H9 (cell line): ENCODE data around the gene DGKB. TPM values are rescaled to one million over a fixed set of nuclear protein-coding genes. Genes with fewer than 3 reads are reported as not detected.

Experiments
- DNase-seq: peaks from one replicate; pipeline ENCODE4 v3.0.0-alpha.2; 2017
- H2AFZ ChIP-seq: one replicate; pipeline ENCODE4 v1.6.1; 2013; ENCODE audit warnings: mild to moderate bottlenecking, low read length, control low read depth, moderate library complexity
- H2AK5ac ChIP-seq: 2 replicates; pipeline ENCODE4 v1.6.1; 2013; ENCODE audit warnings: low read length, control low read depth, mixed read lengths; ENCODE audit not compliant: insufficient read length
- H2BK120ac ChIP-seq: one replicate; pipeline ENCODE4 v1.6.1; 2013; ENCODE audit warnings: low read depth, mild to moderate bottlenecking, low read length, control low read depth, inconsistent platforms; ENCODE audit not compliant: poor library complexity, severe bottlenecking
- H2BK12ac ChIP-seq: 2 replicates; pipeline ENCODE4 v1.6.1; 2013; ENCODE audit warnings: low read length, control low read depth, mixed read lengths, low read depth; ENCODE audit not compliant: insufficient read length
- H2BK15ac ChIP-seq: 2 replicates; pipeline ENCODE4 v1.6.1; 2013; ENCODE audit warnings: low read depth, low read length, control low read depth
- H2BK20ac ChIP-seq: one replicate; pipeline ENCODE4 v1.6.1; 2013; ENCODE audit warnings: low read depth, mild to moderate bottlenecking, low read length, control low read depth, inconsistent platforms; ENCODE audit not compliant: poor library complexity, severe bottlenecking
- H2BK5ac ChIP-seq: 2 replicates; pipeline ENCODE4 v1.6.1; 2013; ENCODE audit warnings: low read length, control low read depth, mixed read lengths; ENCODE audit not compliant: insufficient read length
- H3K14ac ChIP-seq: 2 replicates; pipeline ENCODE4 v1.6.1; 2013; ENCODE audit warnings: low read length, control low read depth; ENCODE audit not compliant: insufficient read depth
- H3K18ac ChIP-seq: 2 replicates; pipeline ENCODE4 v1.6.1; 2013; ENCODE audit warnings: low read depth, mild to moderate bottlenecking, mixed read lengths, low read length, control low read depth; ENCODE audit not compliant: insufficient read length
- H3K23ac ChIP-seq: 2 replicates; pipeline ENCODE4 v1.6.1; 2013; ENCODE audit warnings: low read length, control low read depth, mixed read lengths, low read depth; ENCODE audit not compliant: insufficient read length
- H3K23me2 ChIP-seq: 2 replicates; pipeline ENCODE4 v1.6.1; 2013; ENCODE audit warnings: low read depth, mild to moderate bottlenecking, mixed read lengths, low read length, control low read depth; ENCODE audit not compliant: insufficient read length, poor library complexity, severe bottlenecking
- H3K27ac ChIP-seq: 2 replicates; pipeline ENCODE4 v1.5.1; 2013; ENCODE audit warnings: low read length, control low read depth, mixed read lengths, low read depth; ENCODE audit not compliant: insufficient read length
- H3K27me3 ChIP-seq: 2 replicates; pipeline ENCODE4 v1.6.1; 2013; ENCODE audit warnings: low read length, control low read depth, inconsistent platforms; ENCODE audit not compliant: insufficient read depth
- H3K4ac ChIP-seq: 2 replicates; pipeline ENCODE4 v1.6.1; 2013; ENCODE audit warnings: low read depth, mild to moderate bottlenecking, control low read depth, inconsistent platforms, low read length, moderate library complexity
- H3K4me1 ChIP-seq: 2 replicates; pipeline ENCODE4 v1.6.1; 2013; ENCODE audit warnings: low read length, control low read depth, inconsistent platforms; ENCODE audit not compliant: insufficient read depth
- H3K4me2 ChIP-seq: 2 replicates; pipeline ENCODE4 v1.6.1; 2013; ENCODE audit warnings: low read length, control low read depth, mixed read lengths; ENCODE audit not compliant: insufficient read length, insufficient read depth
- H3K56ac ChIP-seq: 2 replicates; pipeline ENCODE4 v1.6.1; 2013; ENCODE audit warnings: low read depth, mild to moderate bottlenecking, mixed read lengths, low read length, control low read depth; ENCODE audit not compliant: insufficient read length
- H3K79me1 ChIP-seq: 2 replicates; pipeline ENCODE4 v1.6.1; 2013; ENCODE audit warnings: low read depth, mild to moderate bottlenecking, moderate library complexity, low read length, control low read depth, inconsistent platforms; ENCODE audit not compliant: insufficient read depth, poor library complexity, severe bottlenecking
- H3K79me2 ChIP-seq: 2 replicates; pipeline ENCODE4 v1.6.1; 2013; ENCODE audit warnings: low read length, control low read depth, inconsistent platforms; ENCODE audit not compliant: insufficient read depth
- H3K9ac ChIP-seq: 2 replicates; pipeline ENCODE4 v1.6.1; 2013; ENCODE audit warnings: low read length, control low read depth, mixed read lengths; ENCODE audit not compliant: insufficient read length; ENCODE audit errors: extremely low read depth
- H3K9me3 ChIP-seq: one replicate; pipeline ENCODE4 v1.6.1; 2013; ENCODE audit warnings: low read depth, low read length, inconsistent platforms; ENCODE audit not compliant: control insufficient read depth
- H3T11ph ChIP-seq: one replicate; pipeline ENCODE4 v1.6.1; 2013; ENCODE audit warnings: mild to moderate bottlenecking, low read length, control low read depth, inconsistent platforms
- H4K20me1 ChIP-seq: one replicate; pipeline ENCODE4 v1.6.1; 2013; ENCODE audit not compliant: control insufficient read depth, insufficient read length, insufficient read depth
- H4K5ac ChIP-seq: 2 replicates; pipeline ENCODE4 v1.6.1; 2013; ENCODE audit warnings: low read depth, mild to moderate bottlenecking, mixed read lengths, low read length, control low read depth; ENCODE audit not compliant: insufficient read length
- H4K8ac ChIP-seq: replicated peaks from 2 replicates; pipeline ENCODE4 v1.6.1; 2013; ENCODE audit warnings: low read length, control low read depth, mixed read lengths, low read depth; ENCODE audit not compliant: insufficient read length
- H4K91ac ChIP-seq: 2 replicates; pipeline ENCODE4 v1.6.1; 2013; ENCODE audit warnings: low read depth, mild to moderate bottlenecking, moderate library complexity, mixed read lengths, low read length, control low read depth; ENCODE audit not compliant: insufficient read length
- H3K27ac Mint-ChIP-seq, 3 experiments: 2 replicates in 2 of 3; 3 replicates in 1 of 3; pipeline ENCODE4 v1.8.0; 2020 to 2021; ENCODE audit warnings: mixed read lengths in 3 of 3, mild to moderate bottlenecking in 1 of 3, moderate library complexity in 1 of 3
- H3K27me3 Mint-ChIP-seq: 2 replicates; pipeline ENCODE4 v1.8.0; 2021; ENCODE audit warnings: low read depth, mild to moderate bottlenecking, moderate library complexity, mixed read lengths
- H3K36me3 Mint-ChIP-seq, 3 experiments: 2 replicates in 2 of 3; 3 replicates in 1 of 3; pipeline ENCODE4 v1.8.0; 2020 to 2021; ENCODE audit warnings: low read depth in 3 of 3, mixed read lengths in 3 of 3; ENCODE audit not compliant: insufficient read depth in 1 of 3
- H3K4me1 Mint-ChIP-seq, 2 experiments: 2 replicates each; pipeline ENCODE4 v1.8.0; 2020; ENCODE audit warnings: mixed read lengths in 2 of 2
- H3K4me3 Mint-ChIP-seq, 2 experiments: 2 replicates in 1 of 2; 3 replicates in 1 of 2; pipeline ENCODE4 v1.8.0; 2020 to 2021; ENCODE audit warnings: mild to moderate bottlenecking in 2 of 2, mixed read lengths in 2 of 2, moderate library complexity in 1 of 2
- H3K9me3 Mint-ChIP-seq, 2 experiments: 2 replicates in 1 of 2; 3 replicates in 1 of 2; pipeline ENCODE4 v1.8.0; 2020; ENCODE audit warnings: mild to moderate bottlenecking in 2 of 2, mixed read lengths in 2 of 2, moderate library complexity in 1 of 2
- CTCF ChIP-seq: fragments of 200-600 bp; sonication (generic); conservative IDR thresholded peaks from 3 replicates; pipeline ENCODE4 v1.8.0; 2021; ENCODE audit warnings: antibody characterized with exemption, mild to moderate bottlenecking
- total RNA-seq: library from RNA; stranded (reverse); gene quantifications from 2 replicates; pipeline ENCODE4 v1.2.1, GENCODE V29; 2021

Gene DGKB
- total RNA-seq, 1 experiment from 2014 or later, result 0.26 TPM

- Histone ChIP-seq H4K8ac (no peak overlapping the region), H3K9me3 (no peaks in the 10 kb centered on the region), H3K56ac (no peak overlapping the region), H3K4me2 (no peak overlapping the region), H3K23ac (no peak overlapping the region), H3K14ac (no peak overlapping the region), H3K27me3 (no peaks in the 10 kb centered on the region), H3K18ac (no peak overlapping the region), H3K27ac (no peak overlapping the region), H4K20me1 (no peaks in the 10 kb centered on the region), H3T11ph (no peak overlapping the region), H3K4ac (no peak overlapping the region), H4K91ac (no peak overlapping the region), H2BK12ac (no peak overlapping the region), H2BK15ac (no peak overlapping the region), H4K5ac (no peak overlapping the region), H2BK5ac (no peak overlapping the region), H2AK5ac (no peak overlapping the region), H3K79me1 (no peaks in the 10 kb centered on the region), H3K9ac (no peak overlapping the region), H2BK20ac (no peak overlapping the region), H3K79me2 (no peaks in the 10 kb centered on the region), H3K4me1 (peaks cover 4% of the 10 kb centered on the region), H2BK120ac (no peak overlapping the region), H2AFZ (no peak overlapping the region), H3K23me2 (no peaks in the 10 kb centered on the region)
- DNase-seq, result no peak
- no peak overlapping the region for H3K4me3 Mint-ChIP-seq
- no peaks in the 10 kb centered on the region for H3K36me3 Mint-ChIP-seq
- no peaks in the 10 kb centered on the region for H3K9me3 Mint-ChIP-seq
- H3K27me3 Mint-ChIP-seq, result no peaks in the 10 kb centered on the region
- no peak overlapping the region for H3K27ac Mint-ChIP-seq
- peaks cover 10 to 17% of the 10 kb centered on the region in 2 experiments; a peak in 3 of 4 replicates for H3K4me1 Mint-ChIP-seq
- TF ChIP-seq CTCF, result no peak
Observed at GRCh38 chr7:14229047-14229446, 673.5 kb downstream of the DGKB start.
